GM12872 (cell line): Measurements from ENCODE around the gene CHAT.

Experiments used
- CTCF ChIP-seq: IDR thresholded peaks from 3 replicates; pipeline ENCODE4 v1.5.1; 2011; ENCODE audit warnings: low read depth, mild to moderate bottlenecking, low read length, moderate library complexity; ENCODE audit not compliant: insufficient read depth

Gene CHAT

GRCh38 chr10:49627644-49628247 lies 13.9 kb downstream of the CHAT start:
- TF ChIP-seq CTCF, result no peak

- TF ChIP-seq CTCF, result no peak
Observed at GRCh38 chr10:49628599-49628998, 14.8 kb downstream of the CHAT start.

GRCh38 chr10:49629431-49629881 lies 15.6 kb downstream of the CHAT start:
- TF ChIP-seq CTCF, result no peak

- no peak for TF ChIP-seq CTCF
Observed at GRCh38 chr10:49631975-49632374, 18.1 kb downstream of the CHAT start.

- TF ChIP-seq CTCF, result no peak
Observed at GRCh38 chr10:49632406-49633317, 18.8 kb downstream of the CHAT start.

- TF ChIP-seq CTCF, result no peak
Observed at GRCh38 chr10:49633327-49634068, 19.7 kb downstream of the CHAT start.

- no peak for TF ChIP-seq CTCF
Observed at GRCh38 chr10:49634069-49634660, 20.3 kb downstream of the CHAT start.
